ENCODE data around the gene CNTD1.
"Not testable (repeated sequence)": the region's sequence is repeated elsewhere in the genome, so short reads cannot be mapped to it uniquely, and the experiment has no call there.

Gene CNTD1

DNA sequence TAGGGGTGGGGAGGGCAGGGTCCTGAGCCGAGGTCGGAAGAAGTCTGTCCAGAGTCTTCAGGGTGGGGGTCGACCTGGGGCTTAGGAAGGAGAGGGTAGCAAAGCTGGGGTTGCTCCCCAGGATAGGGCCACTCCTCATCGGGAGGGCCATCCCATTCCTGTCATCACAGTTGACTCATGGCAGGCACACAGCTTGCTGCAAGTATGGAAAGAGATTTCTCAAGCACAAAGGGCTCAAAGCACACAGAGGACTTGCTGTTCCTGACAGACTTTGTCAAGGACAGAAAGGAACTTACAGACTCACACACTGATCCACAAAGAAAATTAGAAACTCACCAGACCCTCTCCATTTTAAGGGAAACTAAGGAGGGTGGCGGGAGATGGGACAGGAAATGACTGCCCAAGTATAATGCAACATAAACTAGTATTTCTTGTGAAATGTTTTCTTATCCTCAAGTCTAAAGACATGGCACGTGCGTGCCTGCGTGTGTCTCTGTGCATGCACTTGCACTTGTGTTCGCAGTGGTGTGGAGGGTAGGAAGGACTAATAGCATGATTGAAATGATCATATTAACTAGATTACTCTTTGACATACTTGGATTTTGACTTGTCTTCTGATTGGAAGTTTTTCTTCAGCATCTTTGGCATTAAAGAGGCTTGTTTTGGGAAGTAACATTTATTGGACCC lies 48.1 kb downstream of the CNTD1 start:
- no peak for DNase-seq (ENCODE audit: low spot score)

- no peak for DNase-seq (ENCODE audit: low spot score)
Measured at GRCh38 chr17:42848093-42848492, 49.4 kb downstream of the CNTD1 start.

DNA sequence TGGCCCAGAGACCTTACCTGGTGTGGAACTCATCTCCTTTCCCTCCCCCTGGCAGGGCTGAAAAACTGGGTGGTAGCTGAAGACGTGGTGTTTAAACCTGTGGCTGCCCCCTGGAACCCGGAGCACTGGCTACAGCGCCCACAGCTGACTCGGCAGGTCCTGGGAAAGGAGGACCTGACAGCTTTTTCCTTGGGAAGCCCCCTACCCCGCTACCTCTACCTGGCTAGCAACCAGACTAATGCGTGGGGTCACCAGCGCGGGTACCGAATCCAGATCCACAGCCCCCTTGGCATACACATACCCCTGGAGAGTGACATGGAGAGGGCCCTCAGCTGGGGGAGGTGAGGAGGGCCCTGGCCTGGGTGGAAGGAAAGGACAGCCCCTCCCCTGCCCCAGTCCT lies 50.4 kb downstream of the CNTD1 start:
- DNase-seq (ENCODE audit: low spot score), result no peak

DNA sequence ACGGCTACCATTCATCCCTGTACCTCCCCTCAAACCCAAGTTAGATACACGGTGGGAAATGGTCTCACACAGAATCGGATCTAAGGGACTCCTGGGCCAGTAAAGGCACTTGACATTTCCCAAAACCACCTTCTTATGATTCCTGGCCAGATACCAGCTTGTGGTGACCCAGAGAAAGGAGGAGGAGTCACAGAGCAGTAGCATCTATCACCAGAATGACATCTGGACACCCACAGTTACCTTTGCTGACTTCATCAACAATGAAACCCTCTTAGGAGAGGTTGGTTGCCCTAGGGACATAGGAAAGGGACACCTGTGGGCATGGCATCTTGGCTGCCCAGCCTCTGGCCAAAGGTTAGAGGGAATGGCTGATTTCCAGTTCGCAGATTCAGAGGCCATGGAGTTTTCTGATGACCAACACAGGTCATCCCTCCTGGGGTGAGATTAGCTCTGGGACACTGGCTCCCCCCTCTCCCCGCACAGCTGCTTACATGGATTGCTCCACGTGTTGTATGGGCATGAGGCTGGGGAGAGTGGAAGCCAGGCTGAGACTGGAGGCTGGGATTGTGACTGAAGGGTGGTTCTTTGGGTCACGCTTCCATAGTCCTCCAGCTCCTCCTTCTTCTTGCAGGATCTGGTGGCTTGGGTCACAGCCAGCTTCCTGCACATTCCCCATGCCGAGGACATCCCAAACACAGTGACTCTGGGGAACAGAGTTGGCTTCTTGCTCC lies 51.0 kb downstream of the CNTD1 start:
- no peak for DNase-seq (ENCODE audit: low spot score)

DNA sequence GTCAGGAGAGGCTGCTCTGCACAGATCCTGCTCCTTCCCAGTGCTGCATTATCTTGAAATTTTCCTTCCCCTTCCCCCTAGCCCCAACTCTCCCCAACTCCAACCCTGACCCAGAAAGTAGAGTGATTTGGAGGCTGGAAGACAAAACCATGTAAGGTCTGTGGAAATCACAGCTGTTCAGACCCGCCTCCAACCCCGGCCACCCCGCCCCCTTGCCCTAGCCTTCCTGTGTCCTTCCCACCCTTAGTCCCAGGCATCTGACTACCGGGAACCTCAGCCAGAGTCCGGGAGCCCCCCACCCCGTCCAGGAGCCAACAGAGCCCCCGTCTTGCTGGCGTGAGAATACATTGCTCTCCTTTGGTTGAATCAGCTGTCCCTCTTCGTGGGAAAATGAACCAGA lies 52.3 kb downstream of the CNTD1 start, which contains the start of gene AOC3:
Gene AOC3, plus strand, starts transcription at position 246 of the 400 bp plus-strand sequence. Its CDS starts 145 bp downstream, at position 391.
- no peak for DNase-seq (ENCODE audit: low spot score)

DNA sequence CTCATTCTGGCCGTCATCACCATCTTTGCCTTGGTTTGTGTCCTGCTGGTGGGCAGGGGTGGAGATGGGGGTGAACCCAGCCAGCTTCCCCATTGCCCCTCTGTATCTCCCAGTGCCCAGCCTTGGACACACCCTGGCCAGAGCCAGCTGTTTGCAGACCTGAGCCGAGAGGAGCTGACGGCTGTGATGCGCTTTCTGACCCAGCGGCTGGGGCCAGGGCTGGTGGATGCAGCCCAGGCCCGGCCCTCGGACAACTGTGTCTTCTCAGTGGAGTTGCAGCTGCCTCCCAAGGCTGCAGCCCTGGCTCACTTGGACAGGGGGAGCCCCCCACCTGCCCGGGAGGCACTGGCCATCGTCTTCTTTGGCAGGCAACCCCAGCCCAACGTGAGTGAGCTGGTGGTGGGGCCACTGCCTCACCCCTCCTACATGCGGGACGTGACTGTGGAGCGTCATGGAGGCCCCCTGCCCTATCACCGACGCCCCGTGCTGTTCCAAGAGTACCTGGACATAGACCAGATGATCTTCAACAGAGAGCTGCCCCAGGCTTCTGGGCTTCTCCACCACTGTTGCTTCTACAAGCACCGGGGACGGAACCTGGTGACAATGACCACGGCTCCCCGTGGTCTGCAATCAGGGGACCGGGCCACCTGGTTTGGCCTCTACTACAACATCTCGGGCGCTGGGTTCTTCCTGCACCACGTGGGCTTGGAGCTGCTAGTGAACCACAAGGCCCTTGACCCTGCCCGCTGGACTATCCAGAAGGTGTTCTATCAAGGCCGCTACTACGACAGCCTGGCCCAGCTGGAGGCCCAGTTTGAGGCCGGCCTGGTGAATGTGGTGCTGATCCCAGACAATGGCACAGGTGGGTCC lies 52.9 kb downstream of the CNTD1 start:
- DNase-seq (ENCODE audit: low spot score), result not testable (repeated sequence)

- no peak for DNase-seq (ENCODE audit: low spot score)
Measured at GRCh38 chr17:42852351-42852750, 53.7 kb downstream of the CNTD1 start.

DNA sequence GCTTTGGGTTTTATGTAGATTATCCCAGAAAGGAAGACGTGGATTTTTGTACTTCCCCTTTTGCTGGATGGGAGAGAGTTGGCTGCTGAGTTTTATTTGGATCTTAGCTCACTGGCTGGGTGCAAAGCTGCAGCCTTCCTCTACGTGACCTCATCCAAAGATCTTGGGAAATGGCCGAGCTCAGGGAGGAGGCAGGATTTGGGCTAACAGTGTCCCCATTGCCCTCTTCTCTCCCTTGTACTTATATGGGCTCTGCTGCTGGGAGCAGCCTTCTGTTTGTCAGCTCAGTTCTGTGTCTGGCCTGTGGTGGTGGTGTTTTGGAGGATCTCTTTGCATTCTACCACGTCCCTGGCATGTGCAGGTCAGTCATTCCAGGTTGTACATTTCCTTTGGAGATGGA lies 54.3 kb downstream of the CNTD1 start:
- no peak for DNase-seq (ENCODE audit: low spot score)

- DNase-seq (ENCODE audit: low spot score), result no peak
Measured at GRCh38 chr17:42853597-42853967, 54.9 kb downstream of the CNTD1 start.

DNA sequence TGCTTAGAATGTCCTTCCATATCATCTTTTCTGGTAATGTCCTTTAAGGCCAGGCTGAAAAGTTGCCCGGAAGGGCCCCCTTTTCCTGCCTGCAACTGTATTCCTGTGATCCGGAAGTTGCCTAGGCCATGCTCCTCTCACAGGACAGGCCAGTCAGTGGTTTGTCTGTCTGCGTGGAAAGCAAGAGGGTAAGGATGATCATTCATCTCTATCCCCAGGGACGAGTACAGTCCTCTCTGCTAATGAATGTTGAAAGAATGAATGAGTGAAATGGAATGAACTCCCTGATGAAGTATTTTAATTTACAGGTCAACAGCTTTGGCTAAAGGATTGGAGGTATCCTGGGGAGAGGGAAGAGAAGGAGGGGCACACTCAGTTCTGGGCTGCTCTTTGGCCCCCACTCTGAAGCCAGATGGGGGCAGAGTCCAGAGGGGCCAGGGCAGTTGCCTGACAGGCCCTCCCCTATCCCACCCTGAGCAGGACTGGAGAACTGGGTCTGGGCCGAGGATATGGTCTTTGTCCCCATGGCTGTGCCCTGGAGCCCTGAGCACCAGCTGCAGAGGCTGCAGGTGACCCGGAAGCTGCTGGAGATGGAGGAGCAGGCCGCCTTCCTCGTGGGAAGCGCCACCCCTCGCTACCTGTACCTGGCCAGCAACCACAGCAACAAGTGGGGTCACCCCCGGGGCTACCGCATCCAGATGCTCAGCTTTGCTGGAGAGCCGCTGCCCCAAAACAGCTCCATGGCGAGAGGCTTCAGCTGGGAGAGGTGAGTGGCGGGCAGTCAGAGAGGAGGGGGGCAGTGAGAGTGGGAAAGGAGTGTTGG lies 55.5 kb downstream of the CNTD1 start:
- DNase-seq (ENCODE audit: low spot score), result no peak

GRCh38 chr17:42855048-42855596 lies 56.5 kb downstream of the CNTD1 start:
- no peak for DNase-seq (ENCODE audit: low spot score)

GRCh38 chr17:42856093-42856492 lies 57.4 kb downstream of the CNTD1 start:
- not testable (repeated sequence) for DNase-seq (ENCODE audit: low spot score)

DNA sequence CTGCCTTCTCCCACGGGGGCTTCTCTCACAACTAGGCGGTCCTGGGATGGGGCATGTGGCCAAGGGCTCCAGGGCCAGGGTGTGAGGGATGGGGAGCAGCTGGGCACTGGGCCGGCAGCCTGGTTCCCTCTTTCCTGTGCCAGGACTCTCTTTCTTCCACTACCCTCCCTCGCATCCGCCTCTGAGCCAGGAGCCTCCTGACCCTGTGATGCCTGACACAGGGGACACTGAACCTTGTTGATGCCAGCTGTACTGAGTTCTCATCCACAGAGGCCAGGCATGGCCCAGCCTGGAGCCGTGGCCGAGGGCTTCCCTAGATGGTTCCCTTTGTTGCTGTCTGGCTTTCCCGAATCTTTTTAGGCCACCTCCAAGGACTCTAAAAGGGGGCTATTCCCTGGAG lies 57.9 kb downstream of the CNTD1 start:
- not testable (repeated sequence) for DNase-seq (ENCODE audit: low spot score)

- no peak for DNase-seq (ENCODE audit: low spot score)
Measured at GRCh38 chr17:42857389-42857788, 58.7 kb downstream of the CNTD1 start.
